Duodenal mucosa (tissue), 2 donors: Measurements from ENCODE around the gene MCRIP1.

ENCODE experiments used
- H3K27ac ChIP-seq: one replicate; pipeline ENCODE4 v1.7.0; 2013; ENCODE audit warnings: low read depth, low read length
- H3K27me3 ChIP-seq, 2 donors: one replicate each; pipeline ENCODE4 v1.7.0; 2013; ENCODE audit warnings: low read length in 2 of 2, control low read depth in 1 of 2; ENCODE audit not compliant: insufficient read depth in 2 of 2, control insufficient read depth in 1 of 2
- H3K36me3 ChIP-seq, 2 donors: one replicate each; pipeline ENCODE4 v1.7.0; 2013; ENCODE audit warnings: low read length in 2 of 2, control low read depth in 1 of 2; ENCODE audit not compliant: insufficient read depth in 2 of 2, control insufficient read depth in 1 of 2
- H3K4me1 ChIP-seq, 2 donors: one replicate each; pipeline ENCODE4 v1.7.0; 2013; ENCODE audit warnings: low read length in 2 of 2, control low read depth in 1 of 2; ENCODE audit not compliant: insufficient read depth in 2 of 2, control insufficient read depth in 1 of 2
- H3K4me3 ChIP-seq, 2 donors: one replicate each; pipeline ENCODE4 v1.7.0; 2013; ENCODE audit warnings: low read length in 2 of 2, low read depth in 1 of 2
- H3K9ac ChIP-seq, 2 donors: one replicate each; pipeline ENCODE4 v1.7.0; 2013; ENCODE audit warnings: low read length in 2 of 2, low read depth in 1 of 2
- H3K9me3 ChIP-seq, 2 donors: one replicate each; pipeline ENCODE4 v1.7.0; 2013; ENCODE audit warnings: low read length in 2 of 2, control low read depth in 1 of 2; ENCODE audit not compliant: control insufficient read depth in 1 of 2

Gene MCRIP1

DNA sequence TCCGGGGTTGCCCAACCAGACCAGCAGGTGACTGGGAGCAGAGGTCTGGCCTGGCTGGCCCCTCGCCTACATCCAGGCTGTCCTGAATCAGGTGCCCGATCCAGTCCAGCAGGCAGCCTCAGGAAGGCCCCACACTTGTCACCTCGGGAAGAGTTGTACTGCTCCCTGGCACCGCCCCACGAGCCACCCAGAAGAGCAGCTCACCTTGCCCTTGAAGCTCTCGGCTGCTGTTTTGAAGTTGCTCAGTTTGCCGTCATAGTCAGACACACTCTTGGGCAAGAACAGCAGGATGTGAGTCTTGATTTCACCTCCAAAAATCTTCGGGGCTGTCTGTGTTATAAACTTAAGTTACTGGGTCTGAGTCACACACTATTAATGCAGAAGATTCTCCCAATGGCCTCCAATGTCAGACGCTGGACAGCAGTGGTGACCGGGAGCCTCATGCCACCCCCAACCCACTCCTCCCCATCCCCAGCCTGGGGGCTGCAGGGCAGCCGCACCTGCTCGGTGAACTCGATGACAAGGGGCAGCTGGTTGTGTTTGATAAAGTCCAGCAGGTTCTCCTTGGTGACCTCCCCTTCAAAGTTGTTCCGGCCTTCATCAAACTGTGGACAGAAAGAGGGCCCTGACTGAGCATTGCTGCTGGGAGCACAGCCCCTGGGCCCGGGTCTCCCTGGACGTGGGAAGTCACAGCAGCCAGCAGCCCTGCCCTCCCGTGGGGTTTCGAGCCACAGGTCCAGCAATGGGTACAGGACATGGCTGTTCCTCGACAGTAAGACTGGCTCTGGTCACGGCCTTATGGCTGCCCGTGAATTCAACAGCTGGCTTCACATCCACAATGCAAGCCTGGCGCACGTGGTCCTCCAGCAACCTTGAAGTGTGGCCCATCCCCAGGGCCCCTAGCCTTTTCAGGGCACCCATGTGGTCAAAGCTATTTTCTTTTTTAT, 13.9 kb upstream of the MCRIP1 start:
- H3K4me3 ChIP-seq, result no peak overlapping the region
- H3K9me3 ChIP-seq, result no peaks in the 10 kb centered on the region
- no peak overlapping the region for H3K9ac ChIP-seq
- H3K4me1 ChIP-seq, result no peaks in the 10 kb centered on the region
- H3K27me3 ChIP-seq, result no peaks in the 10 kb centered on the region
- no peak overlapping the region for H3K27ac ChIP-seq
- H3K36me3 ChIP-seq, result peaks cover 47 to 72% of the 10 kb centered on the region in 2 donors

GRCh38 chr17:81845881-81846742, 13.0 kb upstream of the MCRIP1 start:
- Histone ChIP-seq H3K4me3 (no peak overlapping the region), H3K4me1 (no peaks in the 10 kb centered on the region), H3K27ac (no peak overlapping the region), H3K9me3 (no peaks in the 10 kb centered on the region), H3K36me3 (peaks cover 45 to 63% of the 10 kb centered on the region in 2 donors), H3K27me3 (no peaks in the 10 kb centered on the region), H3K9ac (no peak overlapping the region)

DNA sequence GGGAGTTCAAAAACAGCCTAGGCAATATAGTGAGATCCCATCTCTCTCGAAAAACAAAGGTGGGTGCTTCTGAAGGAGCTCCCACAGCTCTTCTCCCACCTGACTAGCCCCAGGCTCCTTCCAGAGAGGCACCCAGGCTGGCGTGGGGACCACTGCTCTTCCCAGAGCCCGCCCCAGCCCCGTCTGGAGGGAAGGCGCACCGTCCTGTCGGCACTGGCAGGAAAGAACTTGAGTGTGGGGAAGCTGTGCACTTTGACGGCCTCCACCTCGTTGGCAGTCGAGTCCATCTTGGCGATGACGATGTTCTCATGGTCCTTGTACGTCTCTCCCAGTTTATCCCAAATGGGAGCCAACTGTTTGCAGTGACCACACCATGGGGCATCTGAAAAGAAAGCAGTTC, 12.3 kb upstream of the MCRIP1 start:
- peaks cover 45 to 61% of the 10 kb centered on the region in 2 donors for H3K36me3 ChIP-seq

DNA sequence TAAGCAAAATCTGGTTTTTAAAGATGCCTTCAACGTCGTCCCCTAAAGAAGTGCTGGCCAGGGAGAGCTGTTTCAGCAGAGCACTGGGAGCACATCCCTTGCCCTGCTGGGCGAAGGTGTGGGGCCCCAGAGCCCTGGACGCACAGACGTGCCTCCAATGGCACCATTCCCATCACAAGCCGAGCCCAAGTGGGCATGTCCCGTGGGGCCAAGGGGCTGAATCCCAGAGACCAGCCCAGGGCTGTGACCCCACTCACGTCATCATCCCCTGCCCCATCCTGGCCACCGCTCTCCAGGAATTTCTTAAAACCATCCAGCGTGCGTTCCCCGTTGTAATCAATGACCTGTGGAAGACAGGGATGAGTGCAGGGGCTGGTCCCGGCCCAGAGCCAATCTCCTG, 11.8 kb upstream of the MCRIP1 start:
- no peak overlapping the region for H3K9ac ChIP-seq
- no peak overlapping the region for H3K27ac ChIP-seq
- H3K27me3 ChIP-seq, result no peaks in the 10 kb centered on the region
- H3K4me1 ChIP-seq, result no peaks in the 10 kb centered on the region
- no peaks in the 10 kb centered on the region for H3K9me3 ChIP-seq
- no peak overlapping the region for H3K4me3 ChIP-seq
- peaks cover 45 to 61% of the 10 kb centered on the region in 2 donors for H3K36me3 ChIP-seq

More for the DNA sequence above, 12.3 kb upstream of the MCRIP1 start:
- H3K9me3 ChIP-seq, result no peaks in the 10 kb centered on the region
- no peaks in the 10 kb centered on the region for H3K4me1 ChIP-seq
- no peak overlapping the region for H3K4me3 ChIP-seq
- H3K27me3 ChIP-seq, result no peaks in the 10 kb centered on the region
- H3K9ac ChIP-seq, result no peak overlapping the region
- no peak overlapping the region for H3K27ac ChIP-seq

DNA sequence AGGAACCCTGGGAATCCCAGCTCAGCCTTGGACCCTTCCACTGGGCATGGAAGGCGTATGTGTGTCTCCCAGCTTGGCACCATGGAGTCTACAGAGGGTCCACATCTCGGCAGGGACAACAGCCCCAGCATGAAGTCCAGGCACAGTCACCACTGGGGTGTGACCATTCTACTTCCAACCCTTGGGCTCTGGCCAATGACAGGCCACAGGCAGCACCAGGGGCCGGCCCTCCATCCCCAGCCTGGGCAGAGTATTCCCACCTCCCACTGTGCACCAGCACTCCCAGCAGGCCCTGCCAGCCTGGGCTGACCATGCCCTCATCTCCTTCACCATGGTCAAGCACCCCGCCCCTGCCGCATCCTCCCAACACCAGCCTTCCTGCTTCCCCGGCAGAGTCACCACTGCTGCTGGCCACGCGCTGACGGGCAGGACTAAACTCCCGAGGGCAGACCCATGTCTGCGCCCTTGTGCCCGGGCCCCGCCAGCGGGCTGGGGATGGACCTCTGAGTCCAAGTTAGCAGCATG, 11.3 kb upstream of the MCRIP1 start:
- Histone ChIP-seq H3K36me3 (peaks cover 45 to 61% of the 10 kb centered on the region in 2 donors), H3K4me1 (no peaks in the 10 kb centered on the region), H3K27ac (no peak overlapping the region)

GRCh38 chr17:81843713-81844326, 10.7 kb upstream of the MCRIP1 start:
- H3K27ac ChIP-seq, result no peak overlapping the region
- H3K9me3 ChIP-seq, result no peaks in the 10 kb centered on the region
- no peaks in the 10 kb centered on the region for H3K4me1 ChIP-seq
- no peaks in the 10 kb centered on the region for H3K27me3 ChIP-seq
- H3K9ac ChIP-seq, result no peak overlapping the region
- no peak overlapping the region for H3K4me3 ChIP-seq
- peaks cover 45 to 59% of the 10 kb centered on the region in 2 donors for H3K36me3 ChIP-seq

More for the DNA sequence above, 11.3 kb upstream of the MCRIP1 start:
- no peaks in the 10 kb centered on the region for H3K27me3 ChIP-seq
- H3K4me3 ChIP-seq, result no peak overlapping the region
- H3K9ac ChIP-seq, result no peak overlapping the region
- no peaks in the 10 kb centered on the region for H3K9me3 ChIP-seq

DNA sequence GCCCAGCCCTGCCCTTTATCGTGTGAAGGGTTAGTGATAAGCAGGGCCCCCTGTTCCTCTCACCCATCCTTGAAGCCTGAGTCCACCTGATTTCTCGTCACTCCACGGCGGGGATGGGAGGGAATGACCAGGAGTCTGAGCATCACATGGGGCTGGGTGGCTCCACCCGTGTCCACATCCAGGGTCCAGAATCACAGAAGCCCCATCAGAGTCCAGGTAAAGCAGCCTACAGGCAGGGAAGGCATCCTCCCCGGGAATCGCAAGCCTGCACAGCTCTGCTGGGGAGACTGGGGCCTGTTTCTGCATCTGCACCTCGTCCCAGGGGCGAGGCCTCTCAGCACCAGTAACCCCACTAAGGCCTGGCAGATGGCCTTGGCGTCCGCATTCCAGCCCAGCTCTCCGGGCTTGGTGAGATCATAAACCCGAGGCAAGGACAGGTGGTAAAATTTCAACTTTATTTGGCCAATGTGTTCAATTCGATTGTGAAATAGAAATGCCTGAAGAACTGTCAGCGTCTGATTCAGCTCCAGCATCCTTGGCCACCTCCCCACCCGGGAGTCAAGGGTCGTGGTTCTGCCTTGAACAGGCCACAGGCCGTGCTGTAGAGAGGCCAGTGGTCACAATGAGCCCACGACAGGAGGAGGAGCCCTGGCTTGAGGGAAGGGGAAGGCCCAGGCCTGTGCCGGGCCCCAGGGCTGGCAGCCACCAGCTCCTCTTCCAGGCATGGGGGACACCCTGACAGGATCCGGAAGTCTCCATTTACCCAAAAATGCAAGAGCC, 9.8 kb upstream of the MCRIP1 start:
- H3K36me3 ChIP-seq, result peaks cover 45 to 54% of the 10 kb centered on the region in 2 donors

GRCh38 chr17:81842378-81842724, 9.3 kb upstream of the MCRIP1 start:
- H3K9ac ChIP-seq, result no peak overlapping the region
- H3K27me3 ChIP-seq, result no peaks in the 10 kb centered on the region
- H3K36me3 ChIP-seq, result peaks cover 44 to 49% of the 10 kb centered on the region in 2 donors
- H3K4me3 ChIP-seq, result no peak overlapping the region
- no peaks in the 10 kb centered on the region for H3K9me3 ChIP-seq
- H3K27ac ChIP-seq, result no peak overlapping the region
- no peaks in the 10 kb centered on the region for H3K4me1 ChIP-seq

More for the DNA sequence above, 9.8 kb upstream of the MCRIP1 start:
- no peaks in the 10 kb centered on the region for H3K4me1 ChIP-seq
- no peaks in the 10 kb centered on the region for H3K9me3 ChIP-seq
- no peaks in the 10 kb centered on the region for H3K27me3 ChIP-seq
- H3K4me3 ChIP-seq, result no peak overlapping the region
- no peak overlapping the region for H3K9ac ChIP-seq
- H3K27ac ChIP-seq, result no peak overlapping the region

GRCh38 chr17:81841866-81842265, 8.8 kb upstream of the MCRIP1 start:
- no peaks in the 10 kb centered on the region for H3K27me3 ChIP-seq
- no peak overlapping the region for H3K9ac ChIP-seq
- no peak overlapping the region for H3K4me3 ChIP-seq
- no peak overlapping the region for H3K27ac ChIP-seq
- peaks cover 39 to 44% of the 10 kb centered on the region in 2 donors for H3K36me3 ChIP-seq
- no peaks in the 10 kb centered on the region for H3K9me3 ChIP-seq
- no peaks in the 10 kb centered on the region for H3K4me1 ChIP-seq
